K562 (cell line): Measurements from ENCODE around the gene HOTAIR. TPM values are rescaled to one million over a fixed set of nuclear protein-coding genes. Genes with fewer than 3 reads are reported as not detected.

Experiments
- ATF6 ChIP-seq: sonication (generic); formaldehyde crosslinking; IDR thresholded peaks from 2 replicates; pipeline ENCODE4 v1.4.0; 2020; ENCODE audit warnings: mild to moderate bottlenecking, missing genetic modification reagents
- DEAF1 ChIP-seq: fragments of 450-650 bp; formaldehyde crosslinking; IDR thresholded peaks from 2 replicates; pipeline ENCODE4 v1.4.0; 2020; ENCODE audit warnings: mild to moderate bottlenecking, moderate library complexity
- FOXP1 ChIP-seq: sonication (generic); formaldehyde crosslinking; IDR thresholded peaks from 2 replicates; pipeline ENCODE4 v1.8.0; 2022; ENCODE audit warnings: mild to moderate bottlenecking, missing genetic modification reagents
- HDAC6 ChIP-seq: IDR thresholded peaks from 2 replicates; pipeline ENCODE4 v1.6.1; 2012; ENCODE audit warnings: low read depth, mild to moderate bottlenecking, control low read depth, inconsistent platforms, low read length, moderate library complexity
- NR1H2 ChIP-seq: sonication (generic); formaldehyde crosslinking; IDR thresholded peaks from 2 replicates; pipeline ENCODE4 v1.4.0; 2020; ENCODE audit warnings: mild to moderate bottlenecking, missing genetic modification reagents
- RHOXF2B ChIP-seq: fragments of 250-450 bp; sonication (Bioruptor Pico); conservative IDR thresholded peaks from 2 replicates; pipeline ENCODE4 v1.5.1; 2021
- TRIM28 ChIP-seq: fragments of 450-650 bp; IDR thresholded peaks from 2 replicates; pipeline ENCODE4 v1.6.1; 2017
- polyA plus RNA-seq, 8 experiments: library from polyadenylated mRNA; depleted of rRNA in 4 of 8; stranded (reverse) in 5 of 8; unstranded in 3 of 8; fragments of >200 nt; fragmentation: Nextera tagmentation in 2 of 8; fragmentation: Illumina TruSeq in 1 of 8; extraction: Ambion mirVana in 2 of 8; extraction: Trizol in 1 of 8; gene quantifications; 2 replicates each; pipeline versions ENCODE4 v1.2.1 to v1.2.3, GENCODE V29; 2011 to 2014; ENCODE audit warnings: inconsistent platforms in 1 of 8, missing spikeins in 1 of 8
- total RNA-seq, 7 experiments: library from RNA; depleted of rRNA in 6 of 7; stranded (reverse); fragments of >200 nt in 6 of 7; fragmentation: Illumina TruSeq in 2 of 7; extraction: Trizol in 2 of 7; gene quantifications; 2 replicates each; pipeline versions ENCODE4 v1.2.1 to v1.2.3, GENCODE V29; 2011 to 2021; ENCODE audit warnings: low replicate concordance in 1 of 7
- TF ChIP-seq, protein P1 (sequence below): fragments of 250-450 bp; sonication (Bioruptor Pico); IDR thresholded peaks from 2 replicates; pipeline ENCODE4 v1.8.0; 2022; ENCODE audit warnings: inconsistent platforms

HOTAIR gene
- total and polyA plus RNA-seq, 9 of the 15 experiments (the other 6 are each of a cell fraction or from before 2014, with no cell fraction given): 0.04 TPM; not detected in 8

DNA sequence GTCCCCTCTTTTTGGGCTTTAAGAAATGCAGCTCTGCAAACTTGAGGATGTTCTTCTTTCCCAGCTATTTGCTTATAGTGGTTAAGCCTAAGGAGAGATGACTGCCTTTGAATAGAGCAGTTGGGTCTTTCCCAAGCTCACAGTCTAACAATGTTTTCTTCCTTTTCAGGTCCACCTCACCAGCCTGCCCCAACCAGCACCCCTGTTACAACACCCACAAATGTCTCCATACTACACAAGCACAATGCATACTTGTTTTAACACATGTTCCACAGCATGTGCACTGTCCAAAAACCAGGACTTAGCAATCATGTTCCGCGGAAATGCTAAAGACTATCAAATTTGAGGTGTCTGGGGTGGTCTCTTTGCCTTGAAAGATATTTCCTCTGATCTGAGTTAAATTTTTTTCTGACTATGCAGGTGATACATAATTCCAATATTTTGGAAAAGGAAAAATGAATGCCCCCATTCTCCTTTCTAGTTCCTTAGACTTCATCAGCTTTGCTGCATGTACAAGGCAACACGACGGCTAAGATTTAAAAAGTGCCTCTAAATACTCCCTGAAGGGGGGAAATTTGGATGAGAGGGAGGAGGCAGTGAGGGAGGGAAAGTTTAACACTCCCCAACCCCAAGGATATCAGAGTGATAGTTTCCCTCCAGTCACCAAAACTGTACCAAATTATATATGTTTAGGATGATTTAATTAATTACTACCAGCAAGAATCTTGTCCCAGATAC lies 42.7 kb downstream of the HOTAIR start (continued):
- no peak for TF ChIP-seq HDAC6
- no peak for TF ChIP-seq DEAF1 (CRISPR knock-in tag)
- no peak for TF ChIP-seq RHOXF2B
- TF ChIP-seq, protein P1, sequence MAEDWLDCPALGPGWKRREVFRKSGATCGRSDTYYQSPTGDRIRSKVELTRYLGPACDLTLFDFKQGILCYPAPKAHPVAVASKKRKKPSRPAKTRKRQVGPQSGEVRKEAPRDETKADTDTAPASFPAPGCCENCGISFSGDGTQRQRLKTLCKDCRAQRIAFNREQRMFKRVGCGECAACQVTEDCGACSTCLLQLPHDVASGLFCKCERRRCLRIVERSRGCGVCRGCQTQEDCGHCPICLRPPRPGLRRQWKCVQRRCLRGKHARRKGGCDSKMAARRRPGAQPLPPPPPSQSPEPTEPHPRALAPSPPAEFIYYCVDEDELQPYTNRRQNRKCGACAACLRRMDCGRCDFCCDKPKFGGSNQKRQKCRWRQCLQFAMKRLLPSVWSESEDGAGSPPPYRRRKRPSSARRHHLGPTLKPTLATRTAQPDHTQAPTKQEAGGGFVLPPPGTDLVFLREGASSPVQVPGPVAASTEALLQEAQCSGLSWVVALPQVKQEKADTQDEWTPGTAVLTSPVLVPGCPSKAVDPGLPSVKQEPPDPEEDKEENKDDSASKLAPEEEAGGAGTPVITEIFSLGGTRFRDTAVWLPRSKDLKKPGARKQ (CRISPR knock-in tag): no peak
- no peak for TF ChIP-seq ATF6 (CRISPR knock-in tag)
- TF ChIP-seq FOXP1 (CRISPR knock-in tag): no peak
- no peak for TF ChIP-seq TRIM28
- TF ChIP-seq NR1H2 (CRISPR knock-in tag): no peak
- TF ChIP-seq, all 486 proteins: peak for 0
